Left lung (tissue), 10 donors: ENCODE measurements around the gene PRKCQ. TPM values are rescaled to one million over a fixed set of nuclear protein-coding genes. Genes with fewer than 3 reads are reported as not detected.

Experiments
- ATAC-seq: fragments of 200-7000 bp; cut with Tn5 transposase; one replicate; pipeline ENCODE4 v1.9.1; 2020; ENCODE audit warnings: moderate library complexity
- DNase-seq, 4 donors: peaks; one replicate each; pipeline ENCODE4 v3.0.0-alpha.2; 2013 to 2020
- H3K27ac ChIP-seq, 2 donors: fragments of 200-600 bp; sonication (generic) in 1 of 2; one replicate each; pipeline versions ENCODE4 v1.5.0 to v1.8.0; 2020 to 2021
- H3K27me3 ChIP-seq, 2 donors: fragments of 200-600 bp; sonication (generic) in 1 of 2; one replicate each; pipeline versions ENCODE4 v1.5.0 to v1.8.0; 2020 to 2021
- H3K36me3 ChIP-seq, 2 donors: fragments of 200-600 bp; sonication (generic) in 1 of 2; one replicate each; pipeline versions ENCODE4 v1.5.0 to v1.8.0; 2020 to 2021
- H3K4me1 ChIP-seq, 2 donors: fragments of 200-600 bp; one replicate each; pipeline ENCODE4 v1.8.0; 2021
- H3K4me3 ChIP-seq, 2 donors: fragments of 200-600 bp; sonication (generic) in 1 of 2; one replicate each; pipeline versions ENCODE4 v1.5.0 to v1.8.0; 2020 to 2021; ENCODE audit warnings: mild to moderate bottlenecking in 1 of 2
- H3K9me3 ChIP-seq, 2 donors: fragments of 200-600 bp; sonication (generic) in 1 of 2; one replicate each; pipeline versions ENCODE4 v1.5.0 to v1.8.0; 2020 to 2021
- CTCF ChIP-seq, 2 donors: fragments of 200-600 bp; sonication (generic) in 1 of 2; IDR thresholded peaks; one replicate each; pipeline versions ENCODE4 v1.5.0 to v1.8.0; 2021; ENCODE audit warnings: antibody characterized with exemption in 2 of 2
- intact Hi-C, 2 donors: fragments of 100-400 bp; cut with DNase I; formaldehyde crosslinking; loops; one replicate each; pipeline versions ENCODE4 v1.11.2 to v1.14.2; 2022
- polyA plus RNA-seq, 6 donors: library from polyadenylated mRNA; unstranded; fragments of 120-200 nt; gene quantifications; one replicate each; pipeline ENCODE4 v1.2.1, GENCODE V29; 2013; ENCODE audit not compliant: insufficient read length in 6 of 6
- total RNA-seq, 2 donors: library from RNA; stranded (reverse); fragmentation: NEBNext Ultra II Directional; extraction: Animal tissue kit (Norgen Biotek cat#: 25700); gene quantifications; one replicate each; pipeline ENCODE4 v1.2.1, GENCODE V29; 2021
- donor health status: DM: no; HTN: yes; CAD: no.
- donor health status: DM: no; HTN: no; CAD: no.

The PRKCQ gene
- total and polyA plus RNA-seq, 8 donors: 5.5 to 7.3 (median 6.4) TPM

- H3K36me3 ChIP-seq: peaks cover 0 to 5% of the 10 kb centered on the region in 2 donors
- H3K4me3 ChIP-seq: no peak overlapping the region
- DNase-seq: no peak
- intact Hi-C loops: no loop called here
- TF ChIP-seq CTCF (IDR thresholded peaks at IDR 0.05): no peak
- no peak for ATAC-seq
- no peaks in the 10 kb centered on the region for H3K9me3 ChIP-seq
- no peaks in the 10 kb centered on the region for H3K4me1 ChIP-seq
- H3K27me3 ChIP-seq: no peaks in the 10 kb centered on the region
- H3K27ac ChIP-seq: no peak overlapping the region
These were observed 65.9 kb downstream of the PRKCQ start for GRCh38 chr10:6514180-6514579.

GRCh38 chr10:6513476-6513875 lies 66.6 kb downstream of the PRKCQ start:
- no peak for ATAC-seq
- intact Hi-C loops: no loop called here
- no peaks in the 10 kb centered on the region for H3K9me3 ChIP-seq
- no peaks in the 10 kb centered on the region for H3K27me3 ChIP-seq
- DNase-seq: no peak
- peaks cover 0 to 5% of the 10 kb centered on the region in 2 donors for H3K36me3 ChIP-seq
- TF ChIP-seq CTCF (IDR thresholded peaks at IDR 0.05): no peak
- H3K27ac ChIP-seq: no peak overlapping the region
- no peak overlapping the region for H3K4me3 ChIP-seq
- H3K4me1 ChIP-seq: no peaks in the 10 kb centered on the region

- Histone ChIP-seq H3K36me3 (peaks cover 0 to 5% of the 10 kb centered on the region in 2 donors), H3K9me3 (no peaks in the 10 kb centered on the region), H3K27me3 (no peaks in the 10 kb centered on the region), H3K4me1 (no peaks in the 10 kb centered on the region), H3K4me3 (no peak overlapping the region), H3K27ac (no peak overlapping the region)
- ATAC-seq (peak; percentile 89), DNase-seq (peak in 1 of 4 donors; percentile 11)
- no peak for TF ChIP-seq CTCF (IDR thresholded peaks at IDR 0.05)
- intact Hi-C loops: no loop called here
These were observed 67.9 kb downstream of the PRKCQ start for GRCh38 chr10:6512182-6512581.

- Histone ChIP-seq H3K9me3 (no peaks in the 10 kb centered on the region), H3K36me3 (peaks cover 0 to 5% of the 10 kb centered on the region in 2 donors), H3K4me3 (no peak overlapping the region), H3K27ac (no peak overlapping the region), H3K4me1 (no peaks in the 10 kb centered on the region), H3K27me3 (no peaks in the 10 kb centered on the region)
- ATAC-seq (no peak), DNase-seq (no peak)
- no peak for TF ChIP-seq CTCF (IDR thresholded peaks at IDR 0.05)
- intact Hi-C loops: no loop called here
These were observed 68.7 kb downstream of the PRKCQ start for GRCh38 chr10:6511347-6511746.

- DNase-seq (no peak), ATAC-seq (no peak)
- Histone ChIP-seq H3K36me3 (peaks cover 0 to 5% of the 10 kb centered on the region in 2 donors), H3K4me1 (no peaks in the 10 kb centered on the region), H3K27me3 (no peaks in the 10 kb centered on the region), H3K27ac (no peak overlapping the region), H3K4me3 (no peak overlapping the region), H3K9me3 (no peaks in the 10 kb centered on the region)
- TF ChIP-seq CTCF (IDR thresholded peaks at IDR 0.05): no peak
- intact Hi-C loops: no loop called here
These were observed 72.8 kb downstream of the PRKCQ start for GRCh38 chr10:6507311-6507710.
